ENCODE results near the gene EIF3L.

Gene EIF3L

DNA sequence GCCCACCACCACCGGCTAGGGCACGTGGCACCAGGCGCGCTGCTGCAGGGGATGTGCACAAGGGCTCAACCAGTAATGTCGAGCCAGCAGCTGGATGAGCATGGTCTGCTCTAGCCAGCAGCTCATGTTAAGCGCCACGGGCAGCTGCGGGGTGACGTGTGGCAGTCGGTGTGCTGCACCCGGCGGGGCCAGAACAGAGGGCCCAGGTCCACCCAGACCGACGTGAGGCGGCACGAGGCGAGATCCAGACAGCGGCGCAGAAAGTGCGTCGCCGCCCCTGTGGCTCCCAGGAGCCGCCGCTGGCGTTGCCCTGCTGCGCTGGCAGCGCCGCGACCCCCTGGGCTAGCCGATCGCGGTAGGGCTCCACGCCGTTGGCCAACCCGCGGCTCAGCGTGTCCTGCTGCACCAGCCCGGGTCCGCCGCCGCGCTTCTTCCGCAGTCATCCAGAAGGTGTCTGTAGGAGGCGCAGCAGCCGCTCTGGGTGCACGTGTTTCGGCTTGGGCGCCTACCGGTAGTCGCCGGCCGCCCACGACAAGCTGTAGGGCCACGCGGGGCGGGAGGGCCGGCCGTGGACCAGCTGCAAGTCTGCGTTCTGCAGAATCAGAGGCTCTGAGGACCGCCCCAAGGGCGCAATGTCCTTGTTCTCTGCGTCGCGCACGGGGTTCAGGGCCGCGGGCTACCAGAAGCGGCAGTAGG, 30.7 kb upstream of the EIF3L start:
- H3K9me3 ChIP-seq (ENCODE audit: insufficient read depth, low read length, severe bottlenecking): no peaks in the 10 kb centered on the region
- H3K79me2 ChIP-seq (ENCODE audit: insufficient read depth, low read length): no peaks in the 10 kb centered on the region
- ATAC-seq (ENCODE audit: insufficient read depth, low read depth): no peak
- no peak overlapping the region for H3K9ac ChIP-seq (ENCODE audit: low read depth, low read length)
- H3K4me3 ChIP-seq (ENCODE audit: low read depth in 1 of 2, low read length in 2 of 2): no peak overlapping the region
- H3K36me3 ChIP-seq (ENCODE audit: insufficient read depth, low read length): peaks cover 30% of the 10 kb centered on the region
- H4K20me1 ChIP-seq (ENCODE audit: insufficient read depth, low read length): no peaks in the 10 kb centered on the region
- no peaks in the 10 kb centered on the region for H3K27me3 ChIP-seq (ENCODE audit: insufficient read depth, low read length, poor library complexity)
- H2AFZ ChIP-seq (ENCODE audit: low read depth, low read length): no peak overlapping the region
- TF ChIP-seq EZH2 (IDR thresholded peaks at IDR 0.05; ENCODE audit: borderline replicate concordance, low read depth, low read length, severe bottlenecking): no peak
- no peak overlapping the region for H3K4me2 ChIP-seq (ENCODE audit: insufficient read depth, low read length)
- no peak for DNase-seq
- H3K4me1 ChIP-seq (ENCODE audit: insufficient read depth, low read length): peaks cover 7% of the 10 kb centered on the region
- no peak overlapping the region for H3K27ac ChIP-seq (ENCODE audit: low read length)

- Histone ChIP-seq H3K36me3 (ENCODE audit: insufficient read depth, low read length) (peaks cover 27% of the 10 kb centered on the region), H3K4me1 (ENCODE audit: insufficient read depth, low read length) (peaks cover 7% of the 10 kb centered on the region), H3K4me2 (ENCODE audit: insufficient read depth, low read length) (no peak overlapping the region), H3K4me3 (ENCODE audit: low read depth in 1 of 2, low read length in 2 of 2) (no peak overlapping the region), H3K27ac (ENCODE audit: low read length) (no peak overlapping the region), H3K27me3 (ENCODE audit: insufficient read depth, low read length, poor library complexity) (no peaks in the 10 kb centered on the region), H3K79me2 (ENCODE audit: insufficient read depth, low read length) (no peaks in the 10 kb centered on the region), H3K9ac (ENCODE audit: low read depth, low read length) (no peak overlapping the region), H4K20me1 (ENCODE audit: insufficient read depth, low read length) (no peaks in the 10 kb centered on the region), H3K9me3 (ENCODE audit: insufficient read depth, low read length, severe bottlenecking) (no peaks in the 10 kb centered on the region), H2AFZ (ENCODE audit: low read depth, low read length) (no peak overlapping the region)
- ATAC-seq (ENCODE audit: insufficient read depth, low read depth) (no peak), DNase-seq (no peak)
- no peak for TF ChIP-seq EZH2 (IDR thresholded peaks at IDR 0.05; ENCODE audit: borderline replicate concordance, low read depth, low read length, severe bottlenecking)
- TF ChIP-seq, protein P1, sequence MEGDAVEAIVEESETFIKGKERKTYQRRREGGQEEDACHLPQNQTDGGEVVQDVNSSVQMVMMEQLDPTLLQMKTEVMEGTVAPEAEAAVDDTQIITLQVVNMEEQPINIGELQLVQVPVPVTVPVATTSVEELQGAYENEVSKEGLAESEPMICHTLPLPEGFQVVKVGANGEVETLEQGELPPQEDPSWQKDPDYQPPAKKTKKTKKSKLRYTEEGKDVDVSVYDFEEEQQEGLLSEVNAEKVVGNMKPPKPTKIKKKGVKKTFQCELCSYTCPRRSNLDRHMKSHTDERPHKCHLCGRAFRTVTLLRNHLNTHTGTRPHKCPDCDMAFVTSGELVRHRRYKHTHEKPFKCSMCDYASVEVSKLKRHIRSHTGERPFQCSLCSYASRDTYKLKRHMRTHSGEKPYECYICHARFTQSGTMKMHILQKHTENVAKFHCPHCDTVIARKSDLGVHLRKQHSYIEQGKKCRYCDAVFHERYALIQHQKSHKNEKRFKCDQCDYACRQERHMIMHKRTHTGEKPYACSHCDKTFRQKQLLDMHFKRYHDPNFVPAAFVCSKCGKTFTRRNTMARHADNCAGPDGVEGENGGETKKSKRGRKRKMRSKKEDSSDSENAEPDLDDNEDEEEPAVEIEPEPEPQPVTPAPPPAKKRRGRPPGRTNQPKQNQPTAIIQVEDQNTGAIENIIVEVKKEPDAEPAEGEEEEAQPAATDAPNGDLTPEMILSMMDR (IDR thresholded peaks at IDR 0.05; ENCODE audit: borderline replicate concordance, extremely low read depth, low read length, poor library complexity, severe bottlenecking): no peak
Measured at GRCh38 chr22:37819105-37819433, 30.1 kb upstream of the EIF3L start.

DNA sequence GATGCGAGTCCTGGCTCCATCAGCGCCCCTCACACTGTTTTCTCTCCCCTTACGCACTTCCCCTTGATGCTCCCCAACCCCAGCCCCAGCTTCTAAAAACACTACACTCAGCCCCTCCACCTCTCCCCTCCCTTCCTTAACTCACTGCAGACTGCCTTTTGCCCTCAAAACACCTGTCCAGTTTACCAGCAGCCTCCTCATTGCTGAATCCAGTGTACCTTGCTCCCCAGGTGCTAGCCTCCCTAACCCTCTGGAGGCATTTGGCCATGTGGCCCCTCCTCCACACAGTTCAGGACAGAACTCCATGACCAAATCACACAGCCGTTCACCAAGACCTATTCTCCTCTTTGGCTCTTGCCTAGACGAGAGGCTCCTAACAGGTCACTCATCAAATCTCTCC, 28.9 kb upstream of the EIF3L start:
- ATAC-seq (ENCODE audit: insufficient read depth, low read depth) (no peak), DNase-seq (no peak)
- H3K36me3 ChIP-seq (ENCODE audit: insufficient read depth, low read length): peaks cover 15% of the 10 kb centered on the region
- no peak overlapping the region for H3K9ac ChIP-seq (ENCODE audit: low read depth, low read length)
- H3K4me1 ChIP-seq (ENCODE audit: insufficient read depth, low read length): peaks cover 7% of the 10 kb centered on the region
- TF ChIP-seq, protein P1 (IDR thresholded peaks at IDR 0.05; ENCODE audit: borderline replicate concordance, extremely low read depth, low read length, poor library complexity, severe bottlenecking): no peak
- no peak for TF ChIP-seq EZH2 (IDR thresholded peaks at IDR 0.05; ENCODE audit: borderline replicate concordance, low read depth, low read length, severe bottlenecking)
- H4K20me1 ChIP-seq (ENCODE audit: insufficient read depth, low read length): no peaks in the 10 kb centered on the region
- H3K27me3 ChIP-seq (ENCODE audit: insufficient read depth, low read length, poor library complexity): no peaks in the 10 kb centered on the region
- H3K4me3 ChIP-seq (ENCODE audit: low read depth in 1 of 2, low read length in 2 of 2): no peak overlapping the region
- no peak overlapping the region for H3K27ac ChIP-seq (ENCODE audit: low read length)
- no peaks in the 10 kb centered on the region for H3K9me3 ChIP-seq (ENCODE audit: insufficient read depth, low read length, severe bottlenecking)
- H3K79me2 ChIP-seq (ENCODE audit: insufficient read depth, low read length): no peaks in the 10 kb centered on the region
- H2AFZ ChIP-seq (ENCODE audit: low read depth, low read length): no peak overlapping the region
- H3K4me2 ChIP-seq (ENCODE audit: insufficient read depth, low read length): no peak overlapping the region

GRCh38 chr22:37822079-37822833, 27.0 kb upstream of the EIF3L start:
- ATAC-seq (ENCODE audit: insufficient read depth, low read depth): no peak
- no peak for DNase-seq
- H2AFZ ChIP-seq (ENCODE audit: low read depth, low read length): no peak overlapping the region
- no peak overlapping the region for H3K27ac ChIP-seq (ENCODE audit: low read length)
- H3K27me3 ChIP-seq (ENCODE audit: insufficient read depth, low read length, poor library complexity): no peaks in the 10 kb centered on the region
- H4K20me1 ChIP-seq (ENCODE audit: insufficient read depth, low read length): no peaks in the 10 kb centered on the region
- peaks cover 6% of the 10 kb centered on the region for H3K4me1 ChIP-seq (ENCODE audit: insufficient read depth, low read length)
- no peak overlapping the region for H3K4me3 ChIP-seq (ENCODE audit: low read depth in 1 of 2, low read length in 2 of 2)
- TF ChIP-seq EZH2 (IDR thresholded peaks at IDR 0.05; ENCODE audit: borderline replicate concordance, low read depth, low read length, severe bottlenecking): no peak
- TF ChIP-seq, protein P1 (IDR thresholded peaks at IDR 0.05; ENCODE audit: borderline replicate concordance, extremely low read depth, low read length, poor library complexity, severe bottlenecking): no peak
- H3K4me2 ChIP-seq (ENCODE audit: insufficient read depth, low read length): no peak overlapping the region
- H3K9me3 ChIP-seq (ENCODE audit: insufficient read depth, low read length, severe bottlenecking): no peaks in the 10 kb centered on the region
- H3K9ac ChIP-seq (ENCODE audit: low read depth, low read length): no peak overlapping the region
- no peaks in the 10 kb centered on the region for H3K36me3 ChIP-seq (ENCODE audit: insufficient read depth, low read length)
- no peaks in the 10 kb centered on the region for H3K79me2 ChIP-seq (ENCODE audit: insufficient read depth, low read length)

Measured in DND-41 (cell line).